GM19463 (cell line): ENCODE measurements around the gene SHISA7.

Experiments
- ATAC-seq: cut with Tn5 transposase; IDR thresholded peaks from one replicate; pipeline ENCODE4 v1.9.1; 2021; ENCODE audit warnings: mild to moderate bottlenecking, moderate library complexity; ENCODE audit not compliant: unreplicated experiment

Gene SHISA7

GRCh38 chr19:55391702-55392615 lies 51.1 kb downstream of the SHISA7 start:
- ATAC-seq = no peak

- no peak for ATAC-seq
These were observed 51.9 kb downstream of the SHISA7 start for GRCh38 chr19:55391191-55391670.

- ATAC-seq = no peak
These were observed 52.6 kb downstream of the SHISA7 start for GRCh38 chr19:55390461-55390880.

GRCh38 chr19:55389386-55390317 lies 53.4 kb downstream of the SHISA7 start:
- no peak for ATAC-seq

- ATAC-seq = no peak
These were observed 55.2 kb downstream of the SHISA7 start for GRCh38 chr19:55387736-55388497.

GRCh38 chr19:55386493-55386971 lies 56.6 kb downstream of the SHISA7 start:
- no peak for ATAC-seq

GRCh38 chr19:55385724-55386492 lies 57.2 kb downstream of the SHISA7 start, which contains the start of gene RPL28:
RPL28 (plus strand) TSS chr19:55385932; CDS start chr19:55386358, 426 bp downstream.
- peak; percentile 65 for ATAC-seq

GRCh38 chr19:55384920-55385723 lies 58.0 kb downstream of the SHISA7 start:
- peak; percentile 46 for ATAC-seq

GRCh38 chr19:55384131-55384919 lies 58.8 kb downstream of the SHISA7 start, which contains the start of gene TMEM238:
TMEM238 (minus strand) TSS chr19:55384292; CDS start chr19:55384259, 33 bp downstream.
- no peak for ATAC-seq

- ATAC-seq = no peak
These were observed 59.6 kb downstream of the SHISA7 start for GRCh38 chr19:55383279-55384130.

- ATAC-seq = no peak
These were observed 60.5 kb downstream of the SHISA7 start for GRCh38 chr19:55382522-55383054.

GRCh38 chr19:55382013-55382412 lies 61.1 kb downstream of the SHISA7 start:
- ATAC-seq = no peak

GRCh38 chr19:55379174-55379573 lies 63.9 kb downstream of the SHISA7 start:
- ATAC-seq = no peak
